Measurements from ENCODE around the gene CYREN. TPM values are rescaled to one million over a fixed set of nuclear protein-coding genes. Genes with fewer than 3 reads are reported as not detected.

CYREN gene
- total RNA-seq, 1 donor from 2014 or later, result 80.3 TPM

DNA sequence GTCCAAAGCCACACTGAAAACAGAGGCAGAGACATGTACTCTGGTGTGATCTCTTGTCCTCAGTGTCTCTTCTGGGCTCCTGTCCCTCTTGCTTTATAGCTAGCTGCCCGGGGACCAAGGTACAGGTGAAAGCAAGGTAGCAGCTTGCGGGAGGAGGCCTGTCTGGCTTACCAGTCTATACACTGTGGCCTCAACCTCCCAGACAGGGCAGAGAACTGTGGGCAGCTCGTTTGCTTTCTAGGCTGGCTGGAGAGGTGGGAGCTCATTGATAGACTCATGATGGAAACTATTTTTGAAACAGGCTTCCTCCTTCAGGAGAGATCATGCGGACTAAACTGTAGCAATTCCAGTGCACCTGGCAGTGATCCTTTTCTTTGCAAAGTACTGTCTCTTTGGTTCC lies 4.6 kb downstream of the CYREN start:
- no peak for TF ChIP-seq CTCF (conservative IDR thresholded peaks at IDR 0.05; ENCODE audit: low read depth, low read length)
- DNase-seq (ENCODE audit: low read depth), result no peak
- no peak overlapping the region for H3K4me3 ChIP-seq (ENCODE audit: low read depth, low read length)

DNA sequence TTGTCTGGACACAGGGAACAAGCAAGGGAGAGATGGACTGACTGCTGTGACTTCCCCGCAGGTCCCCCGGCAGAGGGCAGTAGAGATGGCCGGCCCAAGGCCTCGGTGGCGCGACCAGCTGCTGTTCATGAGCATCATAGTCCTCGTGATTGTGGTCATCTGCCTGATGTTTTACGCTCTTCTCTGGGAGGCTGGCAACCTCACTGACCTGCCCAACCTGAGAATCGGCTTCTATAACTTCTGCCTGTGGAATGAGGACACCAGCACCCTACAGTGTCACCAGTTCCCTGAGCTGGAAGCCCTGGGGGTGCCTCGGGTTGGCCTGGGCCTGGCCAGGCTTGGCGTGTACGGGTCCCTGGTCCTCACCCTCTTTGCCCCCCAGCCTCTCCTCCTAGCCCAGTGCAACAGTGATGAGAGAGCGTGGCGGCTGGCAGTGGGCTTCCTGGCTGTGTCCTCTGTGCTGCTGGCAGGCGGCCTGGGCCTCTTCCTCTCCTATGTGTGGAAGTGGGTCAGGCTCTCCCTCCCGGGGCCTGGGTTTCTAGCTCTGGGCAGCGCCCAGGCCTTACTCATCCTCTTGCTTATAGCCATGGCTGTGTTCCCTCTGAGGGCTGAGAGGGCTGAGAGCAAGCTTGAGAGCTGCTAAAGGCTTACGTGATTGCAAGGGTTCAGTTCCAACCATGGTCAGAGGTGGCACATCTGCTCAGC lies 6.0 kb downstream of the CYREN start:
- no peak for TF ChIP-seq CTCF (conservative IDR thresholded peaks at IDR 0.05; ENCODE audit: low read depth, low read length)
- DNase-seq (ENCODE audit: low read depth), result no peak
- no peak overlapping the region for H3K4me3 ChIP-seq (ENCODE audit: low read depth, low read length)

GRCh38 chr7:135162382-135163001 lies 8.0 kb downstream of the CYREN start:
- no peak for DNase-seq (ENCODE audit: low read depth)
- no peak overlapping the region for H3K4me3 ChIP-seq (ENCODE audit: low read depth, low read length)
- TF ChIP-seq CTCF (conservative IDR thresholded peaks at IDR 0.05; ENCODE audit: low read depth, low read length), result no peak

- no peak for DNase-seq (ENCODE audit: low read depth)
- no peak overlapping the region for H3K4me3 ChIP-seq (ENCODE audit: low read depth, low read length)
- no peak for TF ChIP-seq CTCF (conservative IDR thresholded peaks at IDR 0.05; ENCODE audit: low read depth, low read length)
Measured at GRCh38 chr7:135161669-135162068, 8.8 kb downstream of the CYREN start.

- no peak for TF ChIP-seq CTCF (conservative IDR thresholded peaks at IDR 0.05; ENCODE audit: low read depth, low read length)
- DNase-seq (ENCODE audit: low read depth), result no peak
- H3K4me3 ChIP-seq (ENCODE audit: low read depth, low read length), result no peak overlapping the region
Measured at GRCh38 chr7:135160858-135161653, 9.5 kb downstream of the CYREN start.

- no peak overlapping the region for H3K4me3 ChIP-seq (ENCODE audit: low read depth, low read length)
- no peak for TF ChIP-seq CTCF (conservative IDR thresholded peaks at IDR 0.05; ENCODE audit: low read depth, low read length)
- DNase-seq (ENCODE audit: low read depth), result no peak
Measured at GRCh38 chr7:135160098-135160857, 10.2 kb downstream of the CYREN start.
